Mucosa of descending colon (tissue), 3 donors: ENCODE results near the gene OR4D6. TPM values are rescaled to one million over a fixed set of nuclear protein-coding genes. Genes with fewer than 3 reads are reported as not detected.
A peak's percentile ranks its signal among the peaks of the same experiment; 100 is the strongest.
"Not testable (repeated sequence)": the region's sequence is repeated elsewhere in the genome, so short reads cannot be mapped to it uniquely, and the experiment has no call there.

Source experiments
- ATAC-seq: fragments of 200-7000 bp; cut with Tn5 transposase; one replicate; pipeline ENCODE4 v1.9.1; 2020; ENCODE audit warnings: mild to moderate bottlenecking, moderate library complexity
- DNase-seq, 3 donors: peaks; one replicate each; pipeline ENCODE4 v3.0.0-alpha.2; 2020
- H3K36me3 ChIP-seq: fragments of 200-600 bp; one replicate; pipeline ENCODE4 v1.8.0; 2021; ENCODE audit warnings: low read depth, mild to moderate bottlenecking
- H3K4me1 ChIP-seq: fragments of 200-600 bp; one replicate; pipeline ENCODE4 v1.8.0; 2021; ENCODE audit warnings: low read depth, mild to moderate bottlenecking
- H3K4me3 ChIP-seq: fragments of 200-600 bp; one replicate; pipeline ENCODE4 v1.8.0; 2021; ENCODE audit warnings: mild to moderate bottlenecking
- H3K9me3 ChIP-seq: fragments of 200-600 bp; one replicate; pipeline ENCODE4 v1.8.0; 2021; ENCODE audit warnings: mild to moderate bottlenecking
- intact Hi-C, 2 donors: fragments of 100-400 bp; cut with DNase I in 1 of 2; cut with micrococcal nuclease in 1 of 2; formaldehyde crosslinking; loops; one replicate each; pipeline versions ENCODE4 v1.11.0 to v1.11.1; 2022; cut with DNase I, micrococcal nuclease
- total RNA-seq, 3 donors: library from RNA; stranded (reverse); fragmentation: NEBNext Ultra II Directional in 2 of 3; extraction: Animal tissue kit (Norgen Biotek cat#: 25700) in 2 of 3; gene quantifications; one replicate each; pipeline versions ENCODE4 v1.2.1 to v1.2.4, GENCODE V29; 2021 to 2023
- TF ChIP-seq, protein P1 (sequence below): fragments of 200-600 bp; IDR thresholded peaks from one replicate; pipeline ENCODE4 v1.8.0; 2022; ENCODE audit warnings: antibody characterized with exemption, mild to moderate bottlenecking
- donor health status: DM: no; HTN: no; CAD: no; lungs with moderate emphysema.
- donor health status: DM: no; HTN: no; CAD: no.
- donor health status: DM: no; HTN: yes; CAD: no.

OR4D6 gene
- total RNA-seq, 3 donors from 2014 or later, result not detected

- no peaks in the 10 kb centered on the region for H3K36me3 ChIP-seq
- no peak within 1 kb of the TSS for H3K4me3 ChIP-seq
- TF ChIP-seq, protein P1, sequence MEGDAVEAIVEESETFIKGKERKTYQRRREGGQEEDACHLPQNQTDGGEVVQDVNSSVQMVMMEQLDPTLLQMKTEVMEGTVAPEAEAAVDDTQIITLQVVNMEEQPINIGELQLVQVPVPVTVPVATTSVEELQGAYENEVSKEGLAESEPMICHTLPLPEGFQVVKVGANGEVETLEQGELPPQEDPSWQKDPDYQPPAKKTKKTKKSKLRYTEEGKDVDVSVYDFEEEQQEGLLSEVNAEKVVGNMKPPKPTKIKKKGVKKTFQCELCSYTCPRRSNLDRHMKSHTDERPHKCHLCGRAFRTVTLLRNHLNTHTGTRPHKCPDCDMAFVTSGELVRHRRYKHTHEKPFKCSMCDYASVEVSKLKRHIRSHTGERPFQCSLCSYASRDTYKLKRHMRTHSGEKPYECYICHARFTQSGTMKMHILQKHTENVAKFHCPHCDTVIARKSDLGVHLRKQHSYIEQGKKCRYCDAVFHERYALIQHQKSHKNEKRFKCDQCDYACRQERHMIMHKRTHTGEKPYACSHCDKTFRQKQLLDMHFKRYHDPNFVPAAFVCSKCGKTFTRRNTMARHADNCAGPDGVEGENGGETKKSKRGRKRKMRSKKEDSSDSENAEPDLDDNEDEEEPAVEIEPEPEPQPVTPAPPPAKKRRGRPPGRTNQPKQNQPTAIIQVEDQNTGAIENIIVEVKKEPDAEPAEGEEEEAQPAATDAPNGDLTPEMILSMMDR, result no peak
- H3K4me1 ChIP-seq, result no peaks in the 10 kb centered on the region
- H3K9me3 ChIP-seq, result no peaks in the 10 kb centered on the region
- ATAC-seq, result no peak
- intact Hi-C loops, result no loop called here
- no peak for DNase-seq
These were observed 20.6 kb upstream of the OR4D6 start, which contains the start of gene OR5A1 for GRCh38 chr11:59436169-59436568. TSS of gene OR5A1 (plus strand) at chr11:59436469. CDS start at chr11:59443169, 6,700 bp downstream.

DNA sequence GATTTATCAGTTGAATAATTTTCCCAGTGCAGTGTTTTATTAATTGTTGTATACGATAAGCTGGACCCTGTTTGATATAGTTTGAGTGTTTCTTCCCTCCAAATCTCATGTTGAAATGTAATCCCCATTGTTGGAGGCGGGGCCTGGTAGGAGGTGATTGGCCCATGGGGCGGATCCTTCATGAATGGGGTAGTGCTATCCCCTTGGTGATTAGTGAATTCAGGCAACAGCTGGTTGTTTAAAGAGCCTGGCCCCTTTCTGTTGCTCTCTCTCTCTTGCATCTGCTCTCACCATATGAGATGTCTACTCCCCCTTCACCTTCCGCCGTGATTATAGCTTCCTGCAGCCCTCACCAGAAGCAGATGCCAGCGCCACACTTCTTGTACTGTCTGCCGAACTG, 19.0 kb upstream of the OR4D6 start:
- ATAC-seq (no peak), DNase-seq (no peak)
- H3K4me3 ChIP-seq, result no peak overlapping the region
- H3K4me1 ChIP-seq, result no peaks in the 10 kb centered on the region
- H3K9me3 ChIP-seq, result no peaks in the 10 kb centered on the region
- intact Hi-C loops, result no loop called here
- TF ChIP-seq, protein P1, result no peak
- no peaks in the 10 kb centered on the region for H3K36me3 ChIP-seq

- H3K9me3 ChIP-seq, H3K36me3 ChIP-seq, H3K4me3 ChIP-seq, ATAC-seq, intact Hi-C loops, H3K4me1 ChIP-seq, DNase-seq: not testable (repeated sequence)
These were observed 11.1 kb upstream of the OR4D6 start for GRCh38 chr11:59445624-59446023.

GRCh38 chr11:59448484-59448883, 8.3 kb upstream of the OR4D6 start:
- no peaks in the 10 kb centered on the region for H3K36me3 ChIP-seq
- TF ChIP-seq, protein P1, result no peak
- no peak overlapping the region for H3K4me3 ChIP-seq
- ATAC-seq (no peak), DNase-seq (no peak)
- no peaks in the 10 kb centered on the region for H3K9me3 ChIP-seq
- H3K4me1 ChIP-seq, result no peaks in the 10 kb centered on the region
- intact Hi-C loops, result no loop called here

GRCh38 chr11:59459916-59460315, 3.2 kb downstream of the OR4D6 start:
- Histone ChIP-seq H3K36me3 (no peaks in the 10 kb centered on the region), H3K4me1 (no peaks in the 10 kb centered on the region), H3K9me3 (no peaks in the 10 kb centered on the region), H3K4me3 (no peak overlapping the region)
- intact Hi-C loops, result no loop called here
- ATAC-seq, result no peak
- TF ChIP-seq, protein P1, result no peak
- no peak for DNase-seq

DNA sequence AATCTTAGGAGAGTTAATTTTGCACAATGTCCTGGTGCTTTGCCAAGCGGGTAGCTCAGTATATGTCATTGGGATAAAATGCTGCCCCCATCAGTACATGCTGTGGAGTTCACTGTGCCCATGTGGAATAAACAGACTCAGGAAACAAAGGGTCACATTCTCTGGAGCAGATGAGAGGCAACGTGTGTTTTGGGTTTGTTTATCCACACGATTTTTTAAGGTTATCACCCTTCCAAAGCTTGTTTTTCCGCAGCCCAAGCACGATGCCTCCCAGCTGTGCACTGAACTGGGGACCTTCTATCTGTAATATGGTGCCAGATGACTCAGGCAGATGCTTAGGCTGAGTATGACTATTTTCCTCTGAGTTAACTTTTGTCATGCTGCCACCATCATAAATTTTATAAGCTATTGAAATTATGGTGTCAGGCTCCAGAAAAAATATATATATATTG, 6.5 kb downstream of the OR4D6 start:
- Histone ChIP-seq H3K4me3 (no peak overlapping the region), H3K9me3 (no peaks in the 10 kb centered on the region), H3K36me3 (no peaks in the 10 kb centered on the region), H3K4me1 (no peaks in the 10 kb centered on the region)
- ATAC-seq (peak; percentile 25), DNase-seq (peak in 1 of 3 donors; percentile 7)
- TF ChIP-seq, protein P1, result no peak
- intact Hi-C loops, result no loop called here
